Measurements from ENCODE around the gene TRIM51G. TPM values are rescaled to one million over a fixed set of nuclear protein-coding genes. Genes with fewer than 3 reads are reported as not detected.

TRIM51G gene
- total RNA-seq, 1 donor from 2014 or later = not detected

Other genes starting within 250 kb of the TRIM51G start
- gene TRIM49B, start 44.9 kb upstream of the TRIM51G start, total RNA-seq = not detected in 2 replicates
- not detected in 2 replicates for gene TRIM64C, start 75.2 kb upstream of the TRIM51G start, total RNA-seq
- gene FOLH1, start 224.7 kb upstream of the TRIM51G start, total RNA-seq = 0.19 and 0.36 TPM in 2 replicates